OCI-LY1 (cell line): ENCODE measurements around the gene MNAT1.
"Not testable (repeated sequence)": the region's sequence is repeated elsewhere in the genome, so short reads cannot be mapped to it uniquely, and the experiment has no call there.

ENCODE experiments used
- H2AFZ ChIP-seq: fragments of 200-600 bp; sonication (generic), shearing (Covaris generic); 2 replicates; pipeline ENCODE4 v1.6.0; 2014; ENCODE audit warnings: antibody characterized with exemption, mild to moderate bottlenecking, low read length
- H3F3A ChIP-seq: fragments of 200-600 bp; sonication (generic), shearing (Covaris generic); 2 replicates; pipeline ENCODE4 v1.6.0; 2014; ENCODE audit warnings: mild to moderate bottlenecking, antibody characterized with exemption, low read length, moderate library complexity; ENCODE audit not compliant: insufficient read depth
- H3K27ac ChIP-seq: fragments of 200-600 bp; sonication (generic); 2 replicates; pipeline ENCODE4 v1.5.1; 2014; ENCODE audit warnings: low read length, mixed run types, mild to moderate bottlenecking, low read depth; ENCODE audit not compliant: poor library complexity, severe bottlenecking
- H3K27me3 ChIP-seq: fragments of 200-600 bp; sonication (generic); 2 replicates; pipeline ENCODE4 v1.6.0; 2014; ENCODE audit warnings: antibody characterized with exemption, mild to moderate bottlenecking, low read length, moderate library complexity; ENCODE audit not compliant: insufficient read depth
- H3K36me3 ChIP-seq: fragments of 200-600 bp; sonication (generic); 2 replicates; pipeline ENCODE4 v1.6.1; 2014; ENCODE audit warnings: mild to moderate bottlenecking, antibody characterized with exemption, low read length, moderate library complexity, mixed read lengths; ENCODE audit not compliant: insufficient read depth
- H3K4me1 ChIP-seq: fragments of 200-600 bp; sonication (generic); 2 replicates; pipeline ENCODE4 v1.5.1; 2014; ENCODE audit warnings: mild to moderate bottlenecking, low read length, moderate library complexity; ENCODE audit not compliant: insufficient read depth, severe bottlenecking
- H3K4me2 ChIP-seq: fragments of 200-600 bp; sonication (generic), shearing (Covaris generic); 2 replicates; pipeline ENCODE4 v1.6.1; 2014; ENCODE audit warnings: low read length
- H3K4me3 ChIP-seq: fragments of 200-600 bp; sonication (generic); 2 replicates; pipeline ENCODE4 v1.5.1; 2014; ENCODE audit warnings: low read length, low read depth, mild to moderate bottlenecking, mixed read lengths; ENCODE audit not compliant: poor library complexity, severe bottlenecking
- H3K79me2 ChIP-seq: fragments of 200-600 bp; shearing (Covaris generic); 2 replicates; pipeline ENCODE4 v1.6.1; 2016; ENCODE audit warnings: mixed run types, low read length, mixed read lengths; ENCODE audit not compliant: insufficient read depth
- H3K9ac ChIP-seq: fragments of 200-600 bp; sonication (generic), shearing (Covaris generic); 2 replicates; pipeline ENCODE4 v1.6.1; 2014; ENCODE audit warnings: mild to moderate bottlenecking, low read length, mixed read lengths
- H3K9me2 ChIP-seq: fragments of 200-600 bp; sonication (generic), shearing (Covaris generic); 2 replicates; pipeline ENCODE4 v1.6.1; 2014; ENCODE audit warnings: low read depth, mild to moderate bottlenecking, low read length, mixed read lengths
- H3K9me3 ChIP-seq: fragments of 200-600 bp; shearing (Covaris generic); 2 replicates; pipeline ENCODE4 v1.6.1; 2014; ENCODE audit warnings: low read length, mixed read lengths
- H4K20me1 ChIP-seq: fragments of 200-600 bp; sonication (generic), shearing (Covaris generic); 2 replicates; pipeline ENCODE4 v1.6.0; 2016; ENCODE audit warnings: mild to moderate bottlenecking, low read length; ENCODE audit not compliant: insufficient read depth
- CTCF ChIP-seq: fragments of 200-600 bp; sonication (generic), shearing (Covaris generic); IDR thresholded peaks from 2 replicates; pipeline ENCODE4 v1.5.1; 2017; ENCODE audit warnings: mild to moderate bottlenecking, antibody characterized with exemption, low read length, moderate library complexity, mixed read lengths
- EZH2 ChIP-seq: fragments of 200-600 bp; sonication (generic), shearing (Covaris generic); IDR thresholded peaks from 2 replicates; pipeline ENCODE4 v1.8.0; 2017; ENCODE audit warnings: borderline replicate concordance, mixed run types, mild to moderate bottlenecking, antibody characterized with exemption, low read length, moderate library complexity, mixed read lengths

The MNAT1 gene

GRCh38 chr14:60848066-60848465 is 113.5 kb downstream of the MNAT1 start:
- Histone ChIP-seq H2AFZ (no peak overlapping the region), H3K4me3 (no peak overlapping the region), H3K4me1 (peaks cover 21% of the 10 kb centered on the region), H3K36me3 (peaks cover 15% of the 10 kb centered on the region; the same call in 1 of the 2 replicates), H3K27me3 (no peaks in the 10 kb centered on the region), H3K9me2 (no peaks in the 10 kb centered on the region), H3K27ac (no peak overlapping the region), H4K20me1 (no peaks in the 10 kb centered on the region), H3K9me3 (peaks cover 11% of the 10 kb centered on the region; the same call in 1 of the 2 replicates), H3K4me2 (no peak overlapping the region), H3K9ac (no peak overlapping the region), H3F3A (no peaks in the 10 kb centered on the region), H3K79me2 (no peaks in the 10 kb centered on the region)
- TF ChIP-seq EZH2 (no peak), CTCF (no peak)

- not testable (repeated sequence) for H3K27ac ChIP-seq, H3K79me2 ChIP-seq, H2AFZ ChIP-seq, H3K4me2 ChIP-seq, H3K4me3 ChIP-seq, H3K9me2 ChIP-seq, H3K27me3 ChIP-seq, H3F3A ChIP-seq, H3K4me1 ChIP-seq, H4K20me1 ChIP-seq, H3K9me3 ChIP-seq, H3K9ac ChIP-seq
- H3K36me3 ChIP-seq, result peaks cover 14% of the 10 kb centered on the region; the same call in 1 of the 2 replicates
These were observed 117.1 kb downstream of the MNAT1 start for GRCh38 chr14:60851692-60852091.

- H3K9me2 ChIP-seq, result no peaks in the 10 kb centered on the region
- no peaks in the 10 kb centered on the region for H3K27me3 ChIP-seq
- TF ChIP-seq CTCF, result no peak
These were observed 121.5 kb downstream of the MNAT1 start for GRCh38 chr14:60856111-60856510.

GRCh38 chr14:60859525-60859924 is 125.0 kb downstream of the MNAT1 start:
- Histone ChIP-seq H2AFZ (no peak overlapping the region), H3K4me1 (peaks cover 3% of the 10 kb centered on the region), H4K20me1 (no peaks in the 10 kb centered on the region), H3K27me3 (no peaks in the 10 kb centered on the region), H3K9me2 (no peaks in the 10 kb centered on the region), H3K36me3 (peaks cover 4% of the 10 kb centered on the region; the same call in 1 of the 2 replicates), H3F3A (no peaks in the 10 kb centered on the region), H3K9ac (no peak overlapping the region), H3K27ac (no peak overlapping the region), H3K79me2 (no peaks in the 10 kb centered on the region), H3K4me3 (no peak overlapping the region), H3K9me3 (no peaks in the 10 kb centered on the region; the same call in 1 of the 2 replicates), H3K4me2 (no peak overlapping the region)
- TF ChIP-seq EZH2 (no peak), CTCF (no peak)

More at GRCh38 chr14:60856111-60856510, 121.5 kb downstream of the MNAT1 start:
- no peaks in the 10 kb centered on the region for H3F3A ChIP-seq
- no peaks in the 10 kb centered on the region; the same call in 1 of the 2 replicates for H3K9me3 ChIP-seq
- H3K9ac ChIP-seq, result no peak overlapping the region
- no peak overlapping the region for H3K27ac ChIP-seq
- H2AFZ ChIP-seq, result no peak overlapping the region
- H3K79me2 ChIP-seq, result no peaks in the 10 kb centered on the region
- peaks cover 4% of the 10 kb centered on the region; the same call in 1 of the 2 replicates for H3K36me3 ChIP-seq
- H4K20me1 ChIP-seq, result no peaks in the 10 kb centered on the region
- H3K4me2 ChIP-seq, result no peak overlapping the region
- no peak overlapping the region for H3K4me3 ChIP-seq
- H3K4me1 ChIP-seq, result no peaks in the 10 kb centered on the region
